Stimulated activated CD4-positive, alpha-beta T cell treated with anti-CD3 and anti-CD28 coated beads, Interleukin-1b, Interleukin-23, amount 100 ng/mL, for 1 hour (primary cell): ENCODE measurements around the gene OGFOD1.

ENCODE experiments used
- DNase-seq, 2 donors: peaks; one replicate each; pipeline ENCODE4 v3.0.0-alpha.2; 2020; ENCODE audit warnings: low read depth in 2 of 2

OGFOD1 gene

GRCh38 chr16:56426585-56426984, 24.8 kb upstream of the OGFOD1 start:
- DNase-seq, result no peak

GRCh38 chr16:56428091-56428490, 23.3 kb upstream of the OGFOD1 start:
- DNase-seq, result no peak

GRCh38 chr16:56436258-56436657, 15.1 kb upstream of the OGFOD1 start:
- DNase-seq, result no peak

- no peak for DNase-seq
These were observed 13.3 kb upstream of the OGFOD1 start for GRCh38 chr16:56438038-56438437.

GRCh38 chr16:56447286-56447685, 4.1 kb upstream of the OGFOD1 start:
- no peak for DNase-seq

GRCh38 chr16:56448005-56448404, 3.3 kb upstream of the OGFOD1 start:
- DNase-seq, result no peak

- peak in 1 of 2 donors; percentile 3 for DNase-seq
These were observed 924 bp upstream of the OGFOD1 start for GRCh38 chr16:56450275-56450985.

GRCh38 chr16:56451753-56452689, 667 bp downstream of the OGFOD1 start:
- DNase-seq, result no peak

- no peak for DNase-seq
These were observed 6.6 kb downstream of the OGFOD1 start for GRCh38 chr16:56457927-56458470.

GRCh38 chr16:56460101-56460500, 8.7 kb downstream of the OGFOD1 start:
- no peak for DNase-seq

- no peak for DNase-seq
These were observed 10.9 kb downstream of the OGFOD1 start for GRCh38 chr16:56462064-56462796.

GRCh38 chr16:56463153-56463552, 11.8 kb downstream of the OGFOD1 start:
- no peak for DNase-seq

GRCh38 chr16:56466344-56466743, 15.0 kb downstream of the OGFOD1 start:
- DNase-seq, result no peak

GRCh38 chr16:56468800-56469199, 17.4 kb downstream of the OGFOD1 start:
- DNase-seq, result no peak

- DNase-seq, result no peak
These were observed 18.4 kb downstream of the OGFOD1 start for GRCh38 chr16:56469748-56470147.

GRCh38 chr16:56470232-56470631, 18.9 kb downstream of the OGFOD1 start:
- DNase-seq, result no peak

- no peak for DNase-seq
These were observed 19.3 kb downstream of the OGFOD1 start for GRCh38 chr16:56470666-56471065.

- DNase-seq, result no peak
These were observed 23.8 kb downstream of the OGFOD1 start for GRCh38 chr16:56475201-56475600.

- DNase-seq, result no peak
These were observed 25.9 kb downstream of the OGFOD1 start for GRCh38 chr16:56477096-56477878.

- DNase-seq, result no peak
These were observed 27.1 kb downstream of the OGFOD1 start for GRCh38 chr16:56478281-56479049.
